GM19395 (cell line): ENCODE measurements around the gene TBC1D24.
A peak's percentile ranks its signal among the peaks of the same experiment; 100 is the strongest.
"Not testable (repeated sequence)": the region's sequence is repeated elsewhere in the genome, so short reads cannot be mapped to it uniquely, and the experiment has no call there.

Source experiments
- ATAC-seq: cut with Tn5 transposase; IDR thresholded peaks from one replicate; pipeline ENCODE4 v1.9.1; 2021; ENCODE audit warnings: mild to moderate bottlenecking, moderate library complexity; ENCODE audit not compliant: unreplicated experiment

TBC1D24 gene

GRCh38 chr16:2474877-2475412 lies at the start of gene TBC1D24:
Gene TBC1D24 (plus strand): TSS chr16:2475127. CDS start chr16:2496149, 21,022 bp downstream.
- peak; percentile 46 for ATAC-seq

GRCh38 chr16:2425825-2426430 lies 49.0 kb upstream of the TBC1D24 start:
- ATAC-seq: no peak

- no peak for ATAC-seq
These were observed 48.0 kb upstream of the TBC1D24 start for GRCh38 chr16:2426941-2427361.

- no peak for ATAC-seq
These were observed 47.4 kb upstream of the TBC1D24 start for GRCh38 chr16:2427526-2427925.

- peak; percentile 25 for ATAC-seq
These were observed 46.7 kb upstream of the TBC1D24 start for GRCh38 chr16:2428051-2428783.

GRCh38 chr16:2428784-2429033 lies 46.2 kb upstream of the TBC1D24 start:
- no peak for ATAC-seq

GRCh38 chr16:2429034-2429770 lies 45.7 kb upstream of the TBC1D24 start, which contains the start of gene CCNF:
Gene CCNF (plus strand): TSS chr16:2429447. CDS start chr16:2429482, 35 bp downstream.
- peak; percentile 82 for ATAC-seq

GRCh38 chr16:2429771-2430663 lies 44.9 kb upstream of the TBC1D24 start:
- peak; percentile 13 for ATAC-seq

GRCh38 chr16:2432286-2432685 lies 42.6 kb upstream of the TBC1D24 start:
- no peak for ATAC-seq

- ATAC-seq: no peak
These were observed 42.0 kb upstream of the TBC1D24 start for GRCh38 chr16:2432801-2433505.

GRCh38 chr16:2435236-2435635 lies 39.7 kb upstream of the TBC1D24 start:
- ATAC-seq: not testable (repeated sequence)

- ATAC-seq: no peak
These were observed 38.8 kb upstream of the TBC1D24 start for GRCh38 chr16:2436110-2436509.

- ATAC-seq: no peak
These were observed 37.7 kb upstream of the TBC1D24 start for GRCh38 chr16:2437032-2437790.

- ATAC-seq: no peak
These were observed 36.8 kb upstream of the TBC1D24 start for GRCh38 chr16:2438121-2438520.

- ATAC-seq: no peak
These were observed 35.3 kb upstream of the TBC1D24 start for GRCh38 chr16:2439598-2439997.

GRCh38 chr16:2441143-2441804 lies 33.7 kb upstream of the TBC1D24 start:
- not testable (repeated sequence) for ATAC-seq

GRCh38 chr16:2443555-2443954 lies 31.4 kb upstream of the TBC1D24 start:
- no peak for ATAC-seq

- ATAC-seq: no peak
These were observed 26.9 kb upstream of the TBC1D24 start for GRCh38 chr16:2447920-2448583.
